Measurements from ENCODE around the gene INSIG1. TPM values are rescaled to one million over a fixed set of nuclear protein-coding genes. Genes with fewer than 3 reads are reported as not detected.
A peak's percentile ranks its signal among the peaks of the same experiment; 100 is the strongest.

INSIG1 gene
- polyA plus RNA-seq, 3 donors = 37.1 to 85.6 (median 39.6) TPM

DNA sequence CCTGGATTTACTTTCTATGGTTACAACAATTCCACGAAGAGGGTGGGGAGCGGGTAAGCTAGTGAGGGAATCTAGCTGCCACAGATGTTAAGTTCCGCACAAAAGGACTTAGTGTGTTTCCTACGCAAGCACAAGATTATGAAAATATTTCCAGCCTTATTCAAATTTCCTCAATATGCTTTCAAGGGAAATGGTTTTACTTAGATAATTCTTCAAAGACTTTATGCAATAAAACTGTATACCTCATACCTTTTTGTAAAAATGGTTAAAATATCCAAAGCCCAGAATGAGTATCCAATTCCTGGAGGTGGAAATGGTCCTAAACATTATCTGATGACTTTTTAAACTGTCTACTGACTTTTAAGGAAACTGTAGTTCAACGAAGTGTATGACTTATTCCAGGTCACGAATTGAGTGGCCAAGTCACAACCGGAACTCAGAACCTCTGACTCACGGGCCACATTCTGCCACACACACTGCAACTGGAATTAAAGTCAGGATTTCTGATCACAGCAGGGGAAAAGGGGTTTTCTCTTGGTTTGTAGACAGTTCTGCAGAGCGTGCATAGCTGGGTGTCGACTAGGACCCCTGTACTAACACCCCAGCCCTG, 20.2 kb upstream of the INSIG1 start:
- Histone ChIP-seq H3K9ac (ENCODE audit: insufficient read depth, low read length, poor library complexity, severe bottlenecking) (no peak overlapping the region), H3K4me3 (replicated peaks in 1 of 3; ENCODE audit: low read depth in 2 of 3, low read length in 3 of 3) (no peak overlapping the region), H3K9me3 (replicated peaks in 1 of 2; ENCODE audit: control insufficient read depth in 1 of 2, insufficient read depth in 1 of 2, low read length in 2 of 2) (no peaks in the 10 kb centered on the region), H4K20me1 (ENCODE audit: insufficient read depth, low read length) (no peaks in the 10 kb centered on the region), H2AFZ (ENCODE audit: insufficient read depth, low read depth, low read length, poor library complexity, severe bottlenecking) (no peak overlapping the region), H3K36me3 (replicated peaks in 1 of 2; ENCODE audit: control insufficient read depth in 1 of 2, insufficient read depth in 2 of 2, low read length in 2 of 2) (no peaks in the 10 kb centered on the region), H3K27me3 (ENCODE audit: control insufficient read depth in 2 of 2, insufficient read depth in 2 of 2, low read length in 2 of 2) (no peaks in the 10 kb centered on the region), H3K4me1 (ENCODE audit: control insufficient read depth in 1 of 2, insufficient read depth in 2 of 2, low read length in 2 of 2) (peaks cover 15 to 17% of the 10 kb centered on the region in 2 donors), H3K79me2 (ENCODE audit: insufficient read depth, low read length) (no peaks in the 10 kb centered on the region), H3K27ac (ENCODE audit: low read depth in 1 of 2, low read length in 2 of 2) (no peak overlapping the region), H3K4me2 (replicated peaks; ENCODE audit: extremely low read depth, low read length, poor library complexity, severe bottlenecking) (no peak overlapping the region)
- intact Hi-C loops (cut with micrococcal nuclease) = loop anchor here in 1 of 2 donors (10.0 kb wide), 1 partner anchor 67 kb away; no protein-coding TSS in a partner anchor
- DNase-seq = no peak
- no peak overlapping the region for H3K4me3 Mint-ChIP-seq
- peaks cover 2 to 8% (median 7%) of the 10 kb centered on the region in 3 donors for H3K27me3 Mint-ChIP-seq (ENCODE audit: low read depth in 3 of 3)
- H3K36me3 Mint-ChIP-seq = no peaks in the 10 kb centered on the region
- TF ChIP-seq, protein P1, sequence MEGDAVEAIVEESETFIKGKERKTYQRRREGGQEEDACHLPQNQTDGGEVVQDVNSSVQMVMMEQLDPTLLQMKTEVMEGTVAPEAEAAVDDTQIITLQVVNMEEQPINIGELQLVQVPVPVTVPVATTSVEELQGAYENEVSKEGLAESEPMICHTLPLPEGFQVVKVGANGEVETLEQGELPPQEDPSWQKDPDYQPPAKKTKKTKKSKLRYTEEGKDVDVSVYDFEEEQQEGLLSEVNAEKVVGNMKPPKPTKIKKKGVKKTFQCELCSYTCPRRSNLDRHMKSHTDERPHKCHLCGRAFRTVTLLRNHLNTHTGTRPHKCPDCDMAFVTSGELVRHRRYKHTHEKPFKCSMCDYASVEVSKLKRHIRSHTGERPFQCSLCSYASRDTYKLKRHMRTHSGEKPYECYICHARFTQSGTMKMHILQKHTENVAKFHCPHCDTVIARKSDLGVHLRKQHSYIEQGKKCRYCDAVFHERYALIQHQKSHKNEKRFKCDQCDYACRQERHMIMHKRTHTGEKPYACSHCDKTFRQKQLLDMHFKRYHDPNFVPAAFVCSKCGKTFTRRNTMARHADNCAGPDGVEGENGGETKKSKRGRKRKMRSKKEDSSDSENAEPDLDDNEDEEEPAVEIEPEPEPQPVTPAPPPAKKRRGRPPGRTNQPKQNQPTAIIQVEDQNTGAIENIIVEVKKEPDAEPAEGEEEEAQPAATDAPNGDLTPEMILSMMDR (IDR thresholded peaks at IDR 0.05) = no peak
- H3K9me3 Mint-ChIP-seq = peaks cover 0 to 1% (median 0%) of the 10 kb centered on the region in 7 donors
- 87% methylated on average over 3 of the region's 10 CpGs for WGBS (ENCODE audit: insufficient coverage)
- H3K27ac Mint-ChIP-seq = peak overlapping the region in 1 of 7 donors; percentile 39
- H3K4me1 Mint-ChIP-seq = peaks cover 19% of the 10 kb centered on the region

DNA sequence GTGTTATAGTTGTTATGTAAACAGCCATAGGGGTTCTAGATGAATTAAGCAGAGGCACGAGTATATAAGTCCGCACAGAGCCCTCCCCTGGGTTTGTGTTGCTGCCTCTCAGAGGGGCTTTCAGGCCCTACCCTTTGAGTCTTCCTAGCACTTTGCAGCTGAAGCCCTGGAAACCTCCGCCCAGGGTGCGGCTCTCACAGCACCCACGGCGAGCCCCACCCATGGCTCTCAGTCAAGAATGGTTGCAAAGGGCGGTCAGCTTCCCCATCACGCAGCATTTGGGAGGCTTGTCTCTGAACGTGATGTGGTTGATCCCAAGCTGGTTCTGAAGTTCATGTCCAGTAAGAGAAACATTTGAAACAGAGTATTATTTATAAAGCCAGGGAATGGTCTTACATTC, 18.8 kb upstream of the INSIG1 start:
- Histone ChIP-seq H3K9me3 (replicated peaks in 1 of 2; ENCODE audit: control insufficient read depth in 1 of 2, insufficient read depth in 1 of 2, low read length in 2 of 2) (no peaks in the 10 kb centered on the region), H3K9ac (ENCODE audit: insufficient read depth, low read length, poor library complexity, severe bottlenecking) (no peak overlapping the region), H3K4me3 (replicated peaks in 1 of 3; ENCODE audit: low read depth in 2 of 3, low read length in 3 of 3) (no peak overlapping the region), H3K79me2 (ENCODE audit: insufficient read depth, low read length) (no peaks in the 10 kb centered on the region), H3K36me3 (replicated peaks in 1 of 2; ENCODE audit: control insufficient read depth in 1 of 2, insufficient read depth in 2 of 2, low read length in 2 of 2) (no peaks in the 10 kb centered on the region), H2AFZ (ENCODE audit: insufficient read depth, low read depth, low read length, poor library complexity, severe bottlenecking) (no peak overlapping the region), H3K4me1 (ENCODE audit: control insufficient read depth in 1 of 2, insufficient read depth in 2 of 2, low read length in 2 of 2) (peaks cover 17% of the 10 kb centered on the region in 2 donors), H3K27me3 (ENCODE audit: control insufficient read depth in 2 of 2, insufficient read depth in 2 of 2, low read length in 2 of 2) (no peaks in the 10 kb centered on the region), H4K20me1 (ENCODE audit: insufficient read depth, low read length) (no peaks in the 10 kb centered on the region), H3K27ac (ENCODE audit: low read depth in 1 of 2, low read length in 2 of 2) (no peak overlapping the region), H3K4me2 (replicated peaks; ENCODE audit: extremely low read depth, low read length, poor library complexity, severe bottlenecking) (no peak overlapping the region)
- WGBS (ENCODE audit: insufficient coverage) = 91% methylated on average over 8 of the region's 9 CpGs
- H3K27me3 Mint-ChIP-seq (ENCODE audit: low read depth in 3 of 3) = peaks cover 6 to 9% (median 7%) of the 10 kb centered on the region in 3 donors
- intact Hi-C loops (cut with micrococcal nuclease) = loop anchor here in 1 of 2 donors (10.0 kb wide), 1 partner anchor 66 kb away; no protein-coding TSS in a partner anchor
- H3K36me3 Mint-ChIP-seq = no peaks in the 10 kb centered on the region
- peak overlapping the region in 1 of 7 donors; percentile 27 for H3K27ac Mint-ChIP-seq
- DNase-seq = no peak
- H3K4me1 Mint-ChIP-seq = peaks cover 28% of the 10 kb centered on the region
- H3K4me3 Mint-ChIP-seq = peak overlapping the region in 1 of 2 donors; percentile 21
- peaks cover 0 to 1% (median 0%) of the 10 kb centered on the region in 7 donors for H3K9me3 Mint-ChIP-seq
- TF ChIP-seq, protein P1 (IDR thresholded peaks at IDR 0.05) = no peak

Measured in CD14-positive monocyte (primary cell).